Esophagus (tissue), 2 donors: Measurements from ENCODE around the gene SEMA3G. TPM values are rescaled to one million over a fixed set of nuclear protein-coding genes. Genes with fewer than 3 reads are reported as not detected.

Experiments used
- H3K27ac ChIP-seq, 2 donors: one replicate each; pipeline ENCODE4 v1.5.1; 2013; ENCODE audit warnings: low read depth in 2 of 2, mild to moderate bottlenecking in 2 of 2, inconsistent platforms in 1 of 2, low read length in 1 of 2, moderate library complexity in 1 of 2
- H3K27me3 ChIP-seq, 2 donors: one replicate each; pipeline ENCODE4 v1.6.1; 2013; ENCODE audit warnings: low read length in 2 of 2, control low read depth in 1 of 2, mild to moderate bottlenecking in 1 of 2; ENCODE audit not compliant: insufficient read depth in 2 of 2, control insufficient read depth in 1 of 2
- H3K36me3 ChIP-seq, 2 donors: one replicate each; pipeline ENCODE4 v1.6.1; 2013; ENCODE audit warnings: low read length in 1 of 2; ENCODE audit not compliant: control insufficient read depth in 2 of 2, insufficient read depth in 2 of 2
- H3K4me1 ChIP-seq, 2 donors: one replicate each; pipeline ENCODE4 v1.6.1; 2013; ENCODE audit warnings: low read length in 1 of 2; ENCODE audit not compliant: control insufficient read depth in 2 of 2, insufficient read depth in 2 of 2
- H3K4me3 ChIP-seq, 2 donors: one replicate each; pipeline ENCODE4 v1.5.1; 2013; ENCODE audit warnings: low read length in 2 of 2, mild to moderate bottlenecking in 2 of 2, low read depth in 1 of 2, moderate library complexity in 1 of 2
- H3K9me3 ChIP-seq, 2 donors: one replicate each; pipeline ENCODE4 v1.6.1; 2013; ENCODE audit warnings: mild to moderate bottlenecking in 2 of 2, low read depth in 1 of 2, low read length in 1 of 2, moderate library complexity in 1 of 2; ENCODE audit not compliant: control insufficient read depth in 2 of 2, insufficient read depth in 1 of 2
- WGBS, 2 donors: extraction: QIAGEN DNeasy Blood & Tissue Kit; methylation state at CpG; one replicate each; pipeline ENCODE4 v1.1.7; 2013; 5-methylcytosine and 5-hydroxymethylcytosine counted together
- polyA plus RNA-seq, 2 donors: library from polyadenylated mRNA; stranded (reverse); fragments of 200-250 nt; gene quantifications; one replicate each; pipeline ENCODE4 v1.2.3, GENCODE V29; 2013
- donor health status: healthy with polysubstance abuse.
- donor health status: Bipolar disorder and iron deficiency.

SEMA3G gene
- polyA plus RNA-seq, 2 donors = 1.3 to 1.7 TPM

DNA sequence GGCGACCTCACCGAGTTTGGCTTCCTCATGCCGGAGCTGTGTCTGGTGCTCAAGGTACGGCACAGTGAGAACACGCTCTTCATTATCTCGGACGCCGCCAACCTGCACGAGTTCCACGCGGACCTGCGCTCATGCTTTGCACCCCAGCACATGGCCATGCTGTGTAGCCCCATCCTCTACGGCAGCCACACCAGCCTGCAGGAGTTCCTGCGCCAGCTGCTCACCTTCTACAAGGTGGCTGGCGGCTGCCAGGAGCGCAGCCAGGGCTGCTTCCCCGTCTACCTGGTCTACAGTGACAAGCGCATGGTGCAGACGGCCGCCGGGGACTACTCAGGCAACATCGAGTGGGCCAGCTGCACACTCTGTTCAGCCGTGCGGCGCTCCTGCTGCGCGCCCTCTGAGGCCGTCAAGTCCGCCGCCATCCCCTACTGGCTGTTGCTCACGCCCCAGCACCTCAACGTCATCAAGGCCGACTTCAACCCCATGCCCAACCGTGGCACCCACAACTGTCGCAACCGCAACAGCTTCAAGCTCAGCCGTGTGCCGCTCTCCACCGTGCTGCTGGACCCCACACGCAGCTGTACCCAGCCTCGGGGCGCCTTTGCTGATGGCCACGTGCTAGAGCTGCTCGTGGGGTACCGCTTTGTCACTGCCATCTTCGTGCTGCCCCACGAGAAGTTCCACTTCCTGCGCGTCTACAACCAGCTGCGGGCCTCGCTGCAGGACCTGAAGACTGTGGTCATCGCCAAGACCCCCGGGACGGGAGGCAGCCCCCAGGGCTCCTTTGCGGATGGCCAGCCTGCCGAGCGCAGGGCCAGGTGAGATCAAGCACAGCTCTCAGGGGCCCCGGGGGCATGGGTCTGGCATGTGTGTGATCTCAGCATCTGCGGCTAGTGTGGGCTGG is 43.1 kb upstream of the SEMA3G start:
- Histone ChIP-seq H3K27me3 (no peaks in the 10 kb centered on the region), H3K4me3 (no peak overlapping the region), H3K27ac (no peak overlapping the region), H3K36me3 (peaks cover 12 to 69% of the 10 kb centered on the region in 2 donors), H3K9me3 (no peaks in the 10 kb centered on the region), H3K4me1 (peaks cover 2 to 19% of the 10 kb centered on the region in 2 donors)
- 95 to 96% methylated on average over 58 to 59 of the region's 59 CpGs for WGBS, 2 donors

DNA sequence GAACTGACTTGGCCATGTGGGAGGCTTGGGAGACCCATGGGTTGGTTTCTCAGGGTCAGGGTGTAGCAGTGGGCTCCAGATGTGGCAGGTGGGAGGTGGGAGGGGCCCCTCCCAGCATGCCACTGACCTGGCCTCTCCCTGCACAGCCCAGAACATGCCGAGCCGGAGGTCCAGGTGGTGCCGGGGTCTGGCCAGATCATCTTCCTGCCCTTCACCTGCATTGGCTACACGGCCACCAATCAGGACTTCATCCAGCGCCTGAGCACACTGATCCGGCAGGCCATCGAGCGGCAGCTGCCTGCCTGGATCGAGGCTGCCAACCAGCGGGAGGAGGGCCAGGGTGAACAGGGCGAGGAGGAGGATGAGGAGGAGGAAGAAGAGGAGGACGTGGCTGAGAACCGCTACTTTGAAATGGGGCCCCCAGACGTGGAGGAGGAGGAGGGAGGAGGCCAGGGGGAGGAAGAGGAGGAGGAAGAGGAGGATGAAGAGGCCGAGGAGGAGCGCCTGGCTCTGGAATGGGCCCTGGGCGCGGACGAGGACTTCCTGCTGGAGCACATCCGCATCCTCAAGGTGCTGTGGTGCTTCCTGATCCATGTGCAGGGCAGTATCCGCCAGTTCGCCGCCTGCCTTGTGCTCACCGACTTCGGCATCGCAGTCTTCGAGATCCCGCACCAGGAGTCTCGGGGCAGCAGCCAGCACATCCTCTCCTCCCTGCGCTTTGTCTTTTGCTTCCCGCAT is 42.3 kb upstream of the SEMA3G start:
- no peak overlapping the region for H3K4me3 ChIP-seq
- no peaks in the 10 kb centered on the region for H3K9me3 ChIP-seq
- peaks cover 4 to 21% of the 10 kb centered on the region in 2 donors for H3K4me1 ChIP-seq
- peaks cover 12 to 69% of the 10 kb centered on the region in 2 donors for H3K36me3 ChIP-seq
- H3K27me3 ChIP-seq = no peaks in the 10 kb centered on the region
- no peak overlapping the region for H3K27ac ChIP-seq
- WGBS, 2 donors = 91 to 92% methylated on average over 30 to 31 of the region's 31 CpGs

DNA sequence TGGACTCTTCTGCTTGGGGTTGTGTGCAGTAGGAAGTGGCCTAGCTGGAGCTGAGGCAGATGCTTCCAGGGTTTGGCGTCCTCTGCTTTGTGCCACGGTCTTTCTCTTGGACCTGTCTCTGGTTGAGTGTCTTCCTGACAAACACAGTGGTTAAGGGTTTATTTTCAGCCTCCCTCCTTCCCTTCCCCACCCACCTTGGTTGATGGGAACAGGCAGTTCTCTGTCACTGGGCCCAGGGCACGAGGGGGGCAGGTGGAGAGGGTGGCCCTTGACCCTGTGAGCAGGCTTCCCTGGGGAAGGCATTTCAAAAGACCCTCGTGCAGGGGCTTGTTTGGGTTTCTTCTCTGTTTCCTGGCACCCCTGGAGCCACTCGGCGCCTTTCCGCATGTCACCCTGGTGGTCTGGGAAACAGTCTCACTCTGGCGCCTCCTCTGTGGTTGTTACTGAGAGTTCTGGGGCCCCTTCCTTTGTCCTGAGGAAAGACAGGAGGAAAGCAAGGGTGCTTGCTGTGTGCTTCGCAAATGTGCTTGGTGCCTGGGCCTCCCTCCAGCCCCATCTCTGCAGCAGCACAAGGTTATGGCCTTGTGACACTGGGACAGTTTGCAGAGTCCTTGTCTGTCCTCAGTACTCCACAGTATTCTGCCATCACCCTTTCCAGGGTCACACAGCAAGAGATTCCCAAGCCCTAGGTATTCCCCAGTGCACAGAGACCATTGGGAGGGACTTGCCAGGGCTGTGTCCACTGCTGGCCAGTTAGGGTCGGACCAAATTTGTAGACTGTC is 40.0 kb upstream of the SEMA3G start:
- H3K27ac ChIP-seq = peak overlapping the region; percentile 62 to 90
- 65 to 78% methylated on average over 10 of the region's 10 CpGs for WGBS, 2 donors
- peaks cover 10 to 72% of the 10 kb centered on the region in 2 donors for H3K36me3 ChIP-seq
- H3K4me1 ChIP-seq = peaks cover 4 to 21% of the 10 kb centered on the region in 2 donors
- H3K27me3 ChIP-seq = no peaks in the 10 kb centered on the region
- H3K4me3 ChIP-seq = no peak overlapping the region
- H3K9me3 ChIP-seq = no peaks in the 10 kb centered on the region

DNA sequence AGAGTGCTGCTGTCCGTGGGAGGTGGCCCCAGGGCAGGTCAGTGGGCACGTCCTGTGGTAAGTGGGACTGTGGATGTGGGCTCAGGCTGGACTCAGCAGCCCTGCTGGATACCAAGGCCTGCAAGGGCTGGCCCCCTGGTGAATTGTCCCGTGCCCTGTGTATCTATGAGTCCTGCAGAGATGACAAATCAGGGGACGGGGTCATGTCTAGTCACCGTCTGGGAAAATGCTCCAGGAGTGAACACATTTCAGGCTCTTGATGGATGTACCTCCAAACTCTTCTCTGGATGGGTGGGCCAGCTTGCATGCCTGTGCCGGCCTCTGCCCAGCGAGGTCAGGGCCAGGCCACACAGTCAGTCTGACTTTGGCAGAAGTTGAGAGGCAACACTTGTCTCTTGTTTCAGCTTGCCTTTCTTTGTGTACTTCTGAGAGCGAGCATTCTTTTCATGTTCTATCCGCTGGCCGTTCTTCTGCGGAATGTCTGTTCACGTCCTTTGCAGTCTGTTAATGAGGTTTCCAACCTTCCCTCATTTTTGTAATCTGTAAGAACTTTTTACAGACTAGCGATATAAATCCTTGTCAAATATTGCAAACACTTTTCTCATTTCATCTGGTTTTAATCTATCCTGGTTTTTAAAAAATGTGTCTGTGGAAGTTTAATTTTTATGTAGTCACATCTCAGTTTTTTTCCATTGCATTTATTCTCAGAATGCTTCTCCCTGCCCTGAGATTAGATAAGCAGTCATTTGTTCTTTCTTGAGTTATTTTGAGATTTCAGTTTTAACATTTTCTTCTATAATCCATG is 38.9 kb upstream of the SEMA3G start:
- H3K4me1 ChIP-seq = peaks cover 4 to 21% of the 10 kb centered on the region in 2 donors
- H3K36me3 ChIP-seq = peaks cover 16 to 73% of the 10 kb centered on the region in 2 donors
- H3K9me3 ChIP-seq = no peaks in the 10 kb centered on the region
- H3K27ac ChIP-seq = peak overlapping the region; percentile 57 to 90
- H3K27me3 ChIP-seq = no peaks in the 10 kb centered on the region
- whole genome bisulfite sequencing, 2 donors = 34 to 53% methylated on average over 13 of the region's 13 CpGs
- no peak overlapping the region for H3K4me3 ChIP-seq

DNA sequence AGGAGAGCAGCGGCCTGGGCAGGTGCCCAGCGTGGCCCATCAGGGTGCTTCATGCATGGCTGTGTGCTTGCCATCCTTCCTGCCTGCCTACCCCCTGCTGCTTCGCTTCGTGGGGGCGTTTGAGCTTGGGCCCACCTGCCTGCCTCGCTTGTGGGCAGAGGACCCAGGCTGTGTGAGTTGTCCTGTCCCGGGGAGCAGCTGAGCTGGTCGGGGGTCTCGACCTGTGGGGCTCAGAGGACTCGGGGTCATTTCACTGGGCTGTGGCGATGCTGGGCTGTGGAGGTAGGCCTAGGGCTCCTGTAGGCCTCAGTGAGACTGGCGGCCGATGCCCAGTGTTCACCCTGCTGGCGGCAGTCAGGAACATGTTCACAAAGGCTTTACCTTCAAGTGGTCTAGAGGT is 38.2 kb upstream of the SEMA3G start:
- 74 to 78% methylated on average over 14 of the region's 14 CpGs for WGBS, 2 donors
- H3K9me3 ChIP-seq = no peaks in the 10 kb centered on the region
- peaks cover 23 to 74% of the 10 kb centered on the region in 2 donors for H3K36me3 ChIP-seq
- peaks cover 4 to 21% of the 10 kb centered on the region in 2 donors for H3K4me1 ChIP-seq
- H3K27me3 ChIP-seq = no peaks in the 10 kb centered on the region
- peak overlapping the region; percentile 57 to 76 for H3K27ac ChIP-seq
- no peak overlapping the region for H3K4me3 ChIP-seq

DNA sequence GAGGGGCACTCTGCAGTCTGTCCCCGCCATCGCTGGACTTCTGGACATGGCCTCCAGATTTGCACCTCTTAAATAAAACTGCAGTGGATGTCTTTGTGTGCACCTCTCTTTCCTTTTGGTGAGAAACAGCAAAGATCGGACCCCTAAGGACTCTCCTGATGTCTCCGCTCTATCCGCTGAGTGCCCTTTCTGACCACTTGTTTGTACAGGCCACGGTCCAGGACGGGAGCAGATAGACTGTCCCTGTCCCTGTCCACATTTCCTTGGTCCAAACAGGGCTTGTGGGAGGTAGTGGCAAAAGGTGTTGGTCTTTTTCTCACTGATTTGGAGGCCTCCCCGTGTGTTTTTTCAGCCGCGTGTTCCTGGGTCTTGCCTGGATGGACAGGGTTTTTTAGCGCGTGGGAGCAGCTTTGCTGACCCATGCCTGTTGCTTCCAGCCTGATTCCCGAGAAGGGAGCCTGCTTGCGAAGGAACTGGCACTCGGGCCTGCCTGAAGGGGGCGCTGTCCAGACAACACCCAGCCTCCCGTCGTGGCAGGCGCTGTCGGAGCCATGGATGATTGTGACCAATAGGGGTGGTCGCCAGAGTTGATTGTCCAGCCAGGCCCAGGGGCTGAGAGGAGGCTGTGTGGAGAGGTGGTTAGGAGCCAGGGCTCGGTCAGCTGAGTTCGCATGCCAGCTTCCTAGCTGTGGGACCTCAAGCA is 37.1 kb upstream of the SEMA3G start:
- 88 to 91% methylated on average over 23 of the region's 23 CpGs for WGBS, 2 donors
- no peak overlapping the region for H3K4me3 ChIP-seq
- H3K36me3 ChIP-seq = peaks cover 29 to 73% of the 10 kb centered on the region in 2 donors
- H3K27ac ChIP-seq = no peak overlapping the region
- peaks cover 4 to 21% of the 10 kb centered on the region in 2 donors for H3K4me1 ChIP-seq
- no peaks in the 10 kb centered on the region for H3K27me3 ChIP-seq
- H3K9me3 ChIP-seq = no peaks in the 10 kb centered on the region

DNA sequence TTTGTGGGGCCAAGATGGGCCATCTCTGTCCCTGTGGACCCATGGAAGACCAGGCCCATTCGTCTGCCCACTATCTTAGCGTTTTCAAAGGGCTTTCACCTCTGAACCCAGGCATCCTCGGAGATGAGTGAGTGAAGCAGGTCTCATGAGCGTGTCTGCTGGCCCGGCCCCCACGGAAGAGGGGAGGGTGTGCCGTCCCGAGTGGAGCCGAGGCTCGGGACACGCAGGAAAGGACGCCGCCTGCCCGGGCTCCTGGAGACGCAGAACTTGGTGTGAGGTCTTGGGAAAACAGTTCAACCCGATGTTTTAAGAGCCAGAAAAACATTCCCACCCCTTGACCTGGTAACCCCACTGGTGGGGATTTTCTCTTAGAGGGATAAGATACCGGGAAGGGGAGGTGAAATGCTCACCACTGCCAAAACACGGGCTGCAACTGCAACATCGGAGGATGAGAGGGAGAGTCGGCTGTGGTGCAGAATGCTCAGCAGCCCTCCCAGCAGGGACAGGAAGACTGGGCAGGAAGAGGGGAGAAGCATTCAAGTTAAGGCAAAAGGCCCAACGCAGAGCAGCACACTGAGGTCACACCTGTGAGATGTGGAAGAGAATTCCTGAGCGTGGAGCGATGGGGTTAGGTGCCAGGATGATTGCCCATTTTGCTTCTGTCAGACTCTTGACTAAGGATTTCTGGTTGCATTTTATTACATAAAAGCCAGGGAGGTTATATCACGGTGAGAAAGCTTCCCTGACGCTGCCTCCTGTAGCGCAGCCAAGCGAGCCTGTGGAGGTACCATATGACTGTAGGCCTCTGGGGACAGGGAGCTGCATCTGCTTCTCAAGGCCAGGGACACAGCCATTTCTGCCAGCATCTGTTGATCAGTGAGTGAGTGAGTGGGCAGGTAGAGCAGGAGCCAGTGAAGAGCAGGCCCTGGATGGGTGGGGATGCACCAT is 36.1 kb upstream of the SEMA3G start:
- 79 to 84% methylated on average over 27 of the region's 27 CpGs for WGBS, 2 donors
- H3K36me3 ChIP-seq = peaks cover 29 to 72% of the 10 kb centered on the region in 2 donors
- peaks cover 4 to 21% of the 10 kb centered on the region in 2 donors for H3K4me1 ChIP-seq
- H3K27me3 ChIP-seq = no peaks in the 10 kb centered on the region
- no peak overlapping the region for H3K4me3 ChIP-seq
- H3K27ac ChIP-seq = no peak overlapping the region
- no peaks in the 10 kb centered on the region for H3K9me3 ChIP-seq
